GM06990 (cell line): ENCODE measurements around the gene FYB1.

ENCODE experiments used
- DNase-seq: peaks from one replicate; pipeline ENCODE4 v3.0.0-alpha.2; 2011; ENCODE audit not compliant: insufficient read length; ENCODE audit errors: extremely low read depth
- H3K27me3 ChIP-seq: replicated peaks from 2 replicates; pipeline ENCODE4 v1.6.0; 2011; ENCODE audit warnings: low read length; ENCODE audit not compliant: control insufficient read depth, insufficient read depth
- H3K36me3 ChIP-seq: 2 replicates; pipeline ENCODE4 v1.5.1; 2011; ENCODE audit warnings: low read length; ENCODE audit not compliant: control insufficient read depth, insufficient read depth
- H3K4me3 ChIP-seq: replicated peaks from 2 replicates; pipeline ENCODE4 v1.5.1; 2011; ENCODE audit warnings: low read depth, mild to moderate bottlenecking, control low read depth, low read length
- TF ChIP-seq, protein P1 (sequence below): IDR thresholded peaks from 2 replicates; pipeline ENCODE4 v1.5.1; 2011; ENCODE audit warnings: low read length, control low read depth, mild to moderate bottlenecking, inconsistent platforms; ENCODE audit not compliant: insufficient read depth, poor library complexity, severe bottlenecking

The FYB1 gene

DNA sequence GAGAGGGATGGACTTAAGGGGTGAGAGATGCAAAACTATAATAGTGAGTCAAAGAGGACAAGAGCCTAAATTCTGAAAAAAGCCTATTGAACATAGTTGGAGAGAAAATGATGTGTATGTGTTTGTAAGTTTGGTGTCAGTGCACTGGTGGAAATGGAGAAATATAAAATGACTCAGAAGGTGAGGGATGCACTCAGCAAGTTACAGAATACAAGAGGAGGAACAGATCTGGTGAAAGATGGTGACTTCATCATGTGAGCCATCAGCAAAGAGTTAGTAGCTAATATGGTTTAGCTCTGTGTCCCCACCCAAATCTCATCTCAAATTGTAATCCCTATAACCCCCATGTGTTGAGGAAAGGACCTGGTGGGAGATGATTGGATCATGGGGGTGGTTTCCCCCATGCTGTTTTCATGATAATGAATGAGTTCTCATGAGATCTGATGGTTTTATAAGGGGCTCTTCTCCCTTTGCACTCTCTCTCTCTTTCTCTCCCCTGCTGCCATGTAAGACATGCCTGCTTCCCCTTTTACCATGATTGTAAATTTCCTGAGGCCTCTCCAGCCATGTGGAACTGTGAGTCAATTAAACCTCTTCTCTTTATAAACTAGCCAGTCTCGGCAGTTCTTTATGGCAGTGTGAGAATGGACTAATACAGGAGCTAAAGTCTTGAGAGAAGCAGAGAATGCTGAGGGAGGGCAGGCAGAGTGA, 30.4 kb upstream of the FYB1 start:
- Histone ChIP-seq H3K4me3 (no peak overlapping the region), H3K27me3 (no peaks in the 10 kb centered on the region), H3K36me3 (no peaks in the 10 kb centered on the region)
- DNase-seq = no peak
- TF ChIP-seq, protein P1, sequence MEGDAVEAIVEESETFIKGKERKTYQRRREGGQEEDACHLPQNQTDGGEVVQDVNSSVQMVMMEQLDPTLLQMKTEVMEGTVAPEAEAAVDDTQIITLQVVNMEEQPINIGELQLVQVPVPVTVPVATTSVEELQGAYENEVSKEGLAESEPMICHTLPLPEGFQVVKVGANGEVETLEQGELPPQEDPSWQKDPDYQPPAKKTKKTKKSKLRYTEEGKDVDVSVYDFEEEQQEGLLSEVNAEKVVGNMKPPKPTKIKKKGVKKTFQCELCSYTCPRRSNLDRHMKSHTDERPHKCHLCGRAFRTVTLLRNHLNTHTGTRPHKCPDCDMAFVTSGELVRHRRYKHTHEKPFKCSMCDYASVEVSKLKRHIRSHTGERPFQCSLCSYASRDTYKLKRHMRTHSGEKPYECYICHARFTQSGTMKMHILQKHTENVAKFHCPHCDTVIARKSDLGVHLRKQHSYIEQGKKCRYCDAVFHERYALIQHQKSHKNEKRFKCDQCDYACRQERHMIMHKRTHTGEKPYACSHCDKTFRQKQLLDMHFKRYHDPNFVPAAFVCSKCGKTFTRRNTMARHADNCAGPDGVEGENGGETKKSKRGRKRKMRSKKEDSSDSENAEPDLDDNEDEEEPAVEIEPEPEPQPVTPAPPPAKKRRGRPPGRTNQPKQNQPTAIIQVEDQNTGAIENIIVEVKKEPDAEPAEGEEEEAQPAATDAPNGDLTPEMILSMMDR = no peak

DNA sequence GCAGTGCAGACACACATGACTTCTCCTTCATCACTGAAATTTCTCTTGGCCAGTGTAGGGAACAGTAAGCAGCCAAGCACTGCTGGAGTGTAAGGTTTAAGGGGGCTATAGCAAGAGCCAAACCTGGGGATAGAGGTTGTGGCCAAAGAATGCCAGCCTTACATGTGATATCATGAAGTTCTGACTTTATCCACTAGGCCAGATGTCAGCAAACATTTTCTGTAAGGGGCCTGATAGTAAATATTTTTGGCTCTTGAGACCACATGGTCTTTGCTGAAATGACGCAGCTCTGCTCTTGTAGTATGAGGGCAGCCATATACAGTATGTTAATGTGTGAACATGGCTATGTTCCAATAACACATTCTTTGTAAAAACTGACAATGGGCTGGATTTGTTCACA, 29.7 kb upstream of the FYB1 start:
- TF ChIP-seq, protein P1 = no peak
- H3K27me3 ChIP-seq = no peaks in the 10 kb centered on the region

DNA sequence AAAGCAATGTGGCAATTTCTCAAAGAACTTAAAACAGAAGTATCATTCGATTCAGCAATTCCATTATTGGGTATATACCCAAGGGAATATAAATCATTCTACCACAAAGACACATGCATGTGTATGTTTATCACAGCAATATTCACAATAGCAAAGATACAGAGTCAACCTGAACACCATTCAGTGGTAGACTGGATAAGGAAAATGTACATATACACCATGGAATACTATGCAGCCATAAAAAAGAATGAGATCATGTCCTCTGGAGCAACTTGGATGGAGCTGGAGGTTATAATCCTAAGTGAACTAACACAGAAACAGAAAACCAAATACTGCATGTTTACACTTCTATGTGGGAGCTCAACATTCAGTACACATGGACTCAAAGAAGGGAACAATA, 21.4 kb upstream of the FYB1 start:
- DNase-seq = no peak
- H3K27me3 ChIP-seq = no peaks in the 10 kb centered on the region
- TF ChIP-seq, protein P1 = no peak
- no peaks in the 10 kb centered on the region for H3K36me3 ChIP-seq
- H3K4me3 ChIP-seq = no peak overlapping the region

More for the DNA sequence above, 29.7 kb upstream of the FYB1 start:
- H3K4me3 ChIP-seq = no peak overlapping the region
- no peaks in the 10 kb centered on the region for H3K36me3 ChIP-seq
- no peak for DNase-seq

DNA sequence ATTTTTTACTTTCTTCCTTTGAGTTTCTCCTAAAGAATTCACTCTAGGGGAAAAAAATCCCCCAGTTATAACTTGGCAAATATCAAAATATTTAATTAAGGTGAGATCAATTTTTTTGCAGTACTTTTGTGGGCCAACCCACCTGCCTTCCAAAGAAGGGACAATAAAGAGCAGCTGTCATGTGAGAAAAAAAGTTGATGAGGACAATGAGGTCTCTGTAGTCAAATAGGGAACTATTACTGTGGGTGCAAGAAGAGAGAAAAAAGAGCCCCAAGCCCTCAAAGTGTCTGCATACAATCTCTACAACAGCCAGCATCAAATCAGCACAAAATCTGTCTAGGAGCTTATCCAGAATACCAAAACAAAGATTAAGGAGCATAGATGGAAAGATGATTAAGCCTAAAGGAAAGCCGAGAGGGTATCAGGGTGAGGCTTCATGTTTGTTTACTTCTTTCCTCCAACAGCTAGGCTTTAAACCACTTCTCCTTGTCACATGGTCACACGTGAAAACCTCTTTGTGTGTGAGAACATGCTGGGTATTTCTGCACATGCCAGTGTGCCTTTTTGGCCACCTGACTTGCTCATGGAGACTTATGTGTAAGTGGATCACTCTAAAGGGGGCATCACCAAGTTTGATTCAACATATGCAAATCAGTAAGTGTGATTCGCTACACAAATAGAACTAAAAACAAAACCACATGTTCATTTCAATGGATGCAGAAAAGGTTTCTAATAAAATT, 19.2 kb upstream of the FYB1 start:
- DNase-seq = no peak
- H3K36me3 ChIP-seq = no peaks in the 10 kb centered on the region
- no peak overlapping the region for H3K4me3 ChIP-seq
- no peaks in the 10 kb centered on the region for H3K27me3 ChIP-seq
- TF ChIP-seq, protein P1 = no peak

DNA sequence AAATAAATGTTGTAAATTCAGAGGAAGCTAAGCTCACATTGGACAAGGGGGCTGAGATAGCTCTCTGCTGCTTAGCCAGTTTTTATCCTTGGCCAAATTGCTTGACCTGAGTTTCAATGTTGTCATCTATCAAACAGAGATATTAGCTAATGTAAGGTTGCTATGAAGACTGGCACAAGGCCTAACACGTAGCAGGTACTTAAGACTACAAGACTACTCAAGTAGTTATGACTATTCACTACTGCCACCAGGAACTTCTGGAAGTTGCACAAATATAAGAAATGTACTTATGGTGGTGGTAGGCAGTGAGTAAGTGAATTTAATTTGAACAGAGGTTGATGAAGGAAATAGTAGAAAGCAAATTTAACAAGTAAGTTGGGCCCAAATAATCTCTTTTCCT, 17.4 kb upstream of the FYB1 start:
- Histone ChIP-seq H3K4me3 (no peak overlapping the region), H3K36me3 (no peaks in the 10 kb centered on the region), H3K27me3 (no peaks in the 10 kb centered on the region)
- DNase-seq = no peak
- TF ChIP-seq, protein P1 = no peak
